AG10803 (cell line): ENCODE data around the gene SREK1.

ENCODE experiments used
- DNase-seq: peaks from one replicate; pipeline ENCODE4 v3.0.0; 2010; ENCODE audit warnings: low read depth
- H3K4me3 ChIP-seq: 2 replicates; pipeline ENCODE4 v1.5.1; 2011; ENCODE audit warnings: mild to moderate bottlenecking, low read length, control low read depth
- TF ChIP-seq, protein P1 (sequence below): conservative IDR thresholded peaks from 2 replicates; pipeline ENCODE4 v1.5.1; 2011; ENCODE audit warnings: mild to moderate bottlenecking, low read length, control low read depth, inconsistent platforms

The SREK1 gene

DNA sequence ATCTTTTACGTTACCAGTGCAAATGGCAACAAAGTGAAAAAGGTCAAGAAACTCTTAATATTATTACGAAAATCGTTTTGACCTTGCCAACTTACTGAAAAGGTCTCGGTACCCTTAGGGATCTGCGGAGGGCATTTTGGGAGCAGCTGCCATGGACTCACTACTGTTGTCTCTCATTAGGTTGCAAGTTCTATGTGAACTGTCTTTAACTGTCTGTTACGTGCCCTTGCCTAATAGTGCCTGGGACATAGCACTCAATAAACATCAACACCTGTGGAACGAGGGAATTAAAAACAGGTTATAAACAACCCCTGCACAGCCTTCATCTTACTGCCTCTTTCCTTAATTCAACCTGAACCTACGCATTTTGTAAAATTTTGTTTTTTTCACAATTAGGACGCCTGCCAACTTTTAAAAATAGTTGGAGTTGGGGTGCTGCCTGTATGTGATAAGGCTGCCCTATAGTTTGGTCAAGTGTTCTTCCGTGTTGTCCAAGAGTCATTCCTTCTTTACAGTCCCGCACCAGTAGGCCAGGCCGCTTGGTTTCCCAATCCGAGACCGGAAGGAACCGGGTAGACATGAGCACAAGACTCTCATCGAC is 527 bp upstream of the SREK1 start:
- no peak for DNase-seq
- TF ChIP-seq, protein P1, sequence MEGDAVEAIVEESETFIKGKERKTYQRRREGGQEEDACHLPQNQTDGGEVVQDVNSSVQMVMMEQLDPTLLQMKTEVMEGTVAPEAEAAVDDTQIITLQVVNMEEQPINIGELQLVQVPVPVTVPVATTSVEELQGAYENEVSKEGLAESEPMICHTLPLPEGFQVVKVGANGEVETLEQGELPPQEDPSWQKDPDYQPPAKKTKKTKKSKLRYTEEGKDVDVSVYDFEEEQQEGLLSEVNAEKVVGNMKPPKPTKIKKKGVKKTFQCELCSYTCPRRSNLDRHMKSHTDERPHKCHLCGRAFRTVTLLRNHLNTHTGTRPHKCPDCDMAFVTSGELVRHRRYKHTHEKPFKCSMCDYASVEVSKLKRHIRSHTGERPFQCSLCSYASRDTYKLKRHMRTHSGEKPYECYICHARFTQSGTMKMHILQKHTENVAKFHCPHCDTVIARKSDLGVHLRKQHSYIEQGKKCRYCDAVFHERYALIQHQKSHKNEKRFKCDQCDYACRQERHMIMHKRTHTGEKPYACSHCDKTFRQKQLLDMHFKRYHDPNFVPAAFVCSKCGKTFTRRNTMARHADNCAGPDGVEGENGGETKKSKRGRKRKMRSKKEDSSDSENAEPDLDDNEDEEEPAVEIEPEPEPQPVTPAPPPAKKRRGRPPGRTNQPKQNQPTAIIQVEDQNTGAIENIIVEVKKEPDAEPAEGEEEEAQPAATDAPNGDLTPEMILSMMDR: no peak
- peak overlapping the region; percentile 83 for H3K4me3 ChIP-seq

DNA sequence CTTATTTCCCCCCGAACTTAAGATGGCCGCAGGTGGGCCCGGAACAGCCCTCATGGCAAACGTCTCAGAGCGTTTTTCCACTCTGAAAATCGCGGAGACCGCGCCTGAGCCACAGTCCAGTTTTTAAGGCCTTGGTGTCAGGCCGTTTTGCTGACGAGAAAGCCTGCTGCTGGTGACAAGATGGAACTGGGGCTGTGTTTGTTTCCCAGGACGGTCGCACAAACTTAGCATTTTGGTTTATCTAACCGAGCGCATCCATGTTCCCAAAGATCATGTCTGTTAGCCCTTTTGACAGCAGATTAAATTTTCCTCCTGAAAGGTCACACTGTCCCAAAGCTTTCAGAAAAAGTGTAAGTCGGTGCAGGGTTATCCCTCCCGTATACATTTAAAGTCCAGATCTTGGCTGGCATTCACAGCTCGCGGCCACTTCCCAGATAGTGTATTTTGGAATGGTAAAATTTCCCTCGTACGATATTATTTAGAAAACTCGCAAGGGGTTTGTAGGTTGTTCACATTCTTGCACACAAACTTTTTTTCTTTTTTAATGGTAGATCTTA is 812 bp downstream of the SREK1 start:
- TF ChIP-seq, protein P1: no peak
- DNase-seq: peak; percentile 59
- peak overlapping the region; percentile 83 for H3K4me3 ChIP-seq

DNA sequence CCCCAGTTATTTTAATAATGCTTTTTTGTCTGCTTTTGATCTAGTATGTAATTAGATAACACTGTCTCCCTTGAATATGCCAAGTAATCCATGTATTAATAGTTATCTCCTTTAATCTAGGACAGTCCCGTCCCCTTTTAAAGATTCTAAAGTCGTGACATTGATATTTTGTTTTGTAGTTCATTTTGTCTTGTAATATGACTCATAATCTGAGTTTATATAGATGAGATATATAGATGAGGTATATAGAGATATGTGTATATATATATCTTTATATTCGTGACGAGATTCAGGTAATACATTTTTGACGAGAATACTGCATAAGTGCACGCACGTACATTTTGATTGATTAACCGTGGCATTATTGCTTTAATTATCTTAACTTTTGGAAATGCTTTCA is 1.6 kb downstream of the SREK1 start:
- DNase-seq: no peak
- peak overlapping the region; percentile 83 for H3K4me3 ChIP-seq
- TF ChIP-seq, protein P1: no peak

DNA sequence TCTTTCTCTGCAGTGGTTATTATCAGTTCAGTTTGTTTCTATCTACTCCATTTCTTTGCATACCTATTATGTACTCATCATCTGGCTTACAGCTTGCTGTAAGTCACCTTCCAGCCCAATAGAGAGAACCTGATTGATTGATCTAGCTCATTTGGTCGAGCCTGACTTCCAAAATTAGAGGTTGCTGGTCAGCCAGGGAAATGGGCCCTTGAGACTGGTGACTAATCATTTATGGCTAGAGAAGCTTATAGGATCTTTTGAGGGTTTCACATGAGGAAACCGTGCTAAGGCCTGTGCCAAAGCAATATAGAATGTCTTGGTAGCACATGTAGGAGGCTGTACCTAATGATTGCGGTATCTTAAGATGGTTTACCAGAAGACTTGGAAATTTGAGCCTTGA is 5.8 kb downstream of the SREK1 start:
- no peak for DNase-seq
- TF ChIP-seq, protein P1: no peak
- no peak overlapping the region for H3K4me3 ChIP-seq

DNA sequence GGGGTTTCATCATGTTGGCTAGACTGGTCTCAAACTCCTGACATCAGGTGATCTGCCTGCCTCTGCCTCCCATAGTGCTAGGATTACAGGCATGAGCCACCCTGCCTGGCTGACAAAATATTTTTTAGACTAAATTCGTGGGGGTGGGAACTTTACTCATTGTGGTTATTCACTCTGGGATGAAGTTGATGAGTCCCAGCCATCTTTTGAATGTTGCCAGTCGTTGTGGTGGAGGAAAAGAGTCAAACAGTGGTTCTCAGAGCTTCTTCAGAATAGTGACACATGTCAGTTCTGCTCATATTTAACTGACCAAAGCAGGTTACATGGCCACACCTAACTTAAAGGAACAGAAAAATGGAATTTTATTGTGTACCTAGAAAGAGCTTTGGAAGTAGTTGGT is 6.9 kb downstream of the SREK1 start:
- TF ChIP-seq, protein P1: no peak
- no peak for DNase-seq

DNA sequence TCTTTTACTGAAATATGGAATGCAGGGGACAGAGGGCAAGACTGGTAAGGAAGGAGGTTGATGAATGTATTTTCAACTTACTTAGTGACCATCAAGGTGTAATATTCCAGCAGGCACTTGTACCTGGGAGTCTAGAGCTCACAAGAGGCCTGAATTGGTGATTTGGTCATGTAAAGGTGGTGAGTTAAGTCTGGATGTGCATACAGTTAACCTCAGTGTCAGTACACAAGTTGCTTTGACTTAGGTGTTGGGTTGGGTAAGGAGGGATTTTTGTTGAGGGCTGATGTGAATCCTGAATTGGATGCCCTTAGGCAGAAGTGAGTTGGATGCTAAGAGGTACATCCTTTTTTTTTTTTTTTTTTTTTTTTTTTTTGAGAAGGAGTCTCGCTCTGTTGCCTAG is 7.4 kb downstream of the SREK1 start:
- DNase-seq: no peak
- TF ChIP-seq, protein P1: no peak
- no peak overlapping the region for H3K4me3 ChIP-seq

More for the DNA sequence above, 6.9 kb downstream of the SREK1 start:
- H3K4me3 ChIP-seq: no peak overlapping the region

DNA sequence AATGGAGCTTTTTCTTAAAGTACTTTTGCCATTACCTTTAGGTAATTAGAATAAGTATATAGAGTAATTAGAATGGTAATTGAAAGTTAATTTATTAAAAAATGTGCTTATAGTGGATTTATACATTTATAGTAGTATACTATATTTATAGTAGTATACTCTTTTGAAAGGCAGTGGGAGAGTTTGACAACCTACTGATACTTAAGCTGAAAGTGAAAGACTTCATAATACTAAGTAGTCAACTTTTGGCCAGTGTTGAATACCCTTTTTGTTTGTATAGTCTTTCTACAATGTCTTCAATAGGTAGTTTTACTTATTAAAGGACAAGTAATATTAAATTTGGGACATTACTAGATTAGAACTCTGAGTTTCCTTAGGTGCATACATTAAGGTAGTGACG is 12.9 kb downstream of the SREK1 start:
- no peak overlapping the region for H3K4me3 ChIP-seq
- TF ChIP-seq, protein P1: no peak
- DNase-seq: no peak
